ENCODE measurements around the gene SFXN2. TPM values are rescaled to one million over a fixed set of nuclear protein-coding genes. Genes with fewer than 3 reads are reported as not detected.

The SFXN2 gene
- total RNA-seq, 1 donor from 2014 or later: 35.8 TPM

GRCh38 chr10:102678842-102679289 lies 35.6 kb upstream of the SFXN2 start:
- Mint-ChIP-seq H3K27me3 (no peaks in the 10 kb centered on the region), H3K4me3 (peak overlapping the region; percentile 44), H3K27ac (peak overlapping the region; percentile 19), H3K4me1 (ENCODE audit: unreplicated experiment) (peaks cover 69% of the 10 kb centered on the region), H3K36me3 (peaks cover 23% of the 10 kb centered on the region), H3K9me3 (no peaks in the 10 kb centered on the region)
- TF ChIP-seq, protein P1, sequence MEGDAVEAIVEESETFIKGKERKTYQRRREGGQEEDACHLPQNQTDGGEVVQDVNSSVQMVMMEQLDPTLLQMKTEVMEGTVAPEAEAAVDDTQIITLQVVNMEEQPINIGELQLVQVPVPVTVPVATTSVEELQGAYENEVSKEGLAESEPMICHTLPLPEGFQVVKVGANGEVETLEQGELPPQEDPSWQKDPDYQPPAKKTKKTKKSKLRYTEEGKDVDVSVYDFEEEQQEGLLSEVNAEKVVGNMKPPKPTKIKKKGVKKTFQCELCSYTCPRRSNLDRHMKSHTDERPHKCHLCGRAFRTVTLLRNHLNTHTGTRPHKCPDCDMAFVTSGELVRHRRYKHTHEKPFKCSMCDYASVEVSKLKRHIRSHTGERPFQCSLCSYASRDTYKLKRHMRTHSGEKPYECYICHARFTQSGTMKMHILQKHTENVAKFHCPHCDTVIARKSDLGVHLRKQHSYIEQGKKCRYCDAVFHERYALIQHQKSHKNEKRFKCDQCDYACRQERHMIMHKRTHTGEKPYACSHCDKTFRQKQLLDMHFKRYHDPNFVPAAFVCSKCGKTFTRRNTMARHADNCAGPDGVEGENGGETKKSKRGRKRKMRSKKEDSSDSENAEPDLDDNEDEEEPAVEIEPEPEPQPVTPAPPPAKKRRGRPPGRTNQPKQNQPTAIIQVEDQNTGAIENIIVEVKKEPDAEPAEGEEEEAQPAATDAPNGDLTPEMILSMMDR (conservative IDR thresholded peaks at IDR 0.05): peak; percentile 84
- no peak for DNase-seq (ENCODE audit: extremely low spot score, unreplicated experiment)

- H3K9me3 Mint-ChIP-seq: no peaks in the 10 kb centered on the region
- peaks cover 62% of the 10 kb centered on the region for H3K4me1 Mint-ChIP-seq (ENCODE audit: unreplicated experiment)
- no peak for DNase-seq (ENCODE audit: extremely low spot score, unreplicated experiment)
- no peaks in the 10 kb centered on the region for H3K27me3 Mint-ChIP-seq
- TF ChIP-seq, protein P1 (conservative IDR thresholded peaks at IDR 0.05): no peak
- no peak overlapping the region for H3K27ac Mint-ChIP-seq
- no peak overlapping the region for H3K4me3 Mint-ChIP-seq
- H3K36me3 Mint-ChIP-seq: peaks cover 24% of the 10 kb centered on the region
Observed at GRCh38 chr10:102679596-102679995, 34.8 kb upstream of the SFXN2 start.

DNA sequence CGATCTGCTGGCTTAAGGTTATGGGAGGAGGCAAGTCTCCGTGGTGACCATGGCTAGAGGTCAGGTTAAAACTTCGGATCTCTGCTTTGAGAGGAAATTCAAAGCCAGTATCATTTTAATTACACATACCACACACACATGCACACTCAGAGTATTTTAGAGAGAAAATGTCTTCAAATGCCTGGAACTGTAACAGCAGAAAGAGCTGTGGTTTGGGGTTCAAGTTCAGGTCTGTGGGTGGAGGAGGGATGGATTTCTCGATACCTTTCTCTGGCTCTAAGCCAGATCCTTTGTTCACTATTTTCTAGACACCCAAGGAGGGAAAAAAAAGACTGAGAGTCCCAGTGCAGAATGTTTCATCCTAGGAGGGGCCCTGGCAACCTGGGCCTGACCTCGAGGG lies 32.7 kb upstream of the SFXN2 start:
- Mint-ChIP-seq H3K27ac (no peak overlapping the region), H3K27me3 (no peaks in the 10 kb centered on the region), H3K9me3 (no peaks in the 10 kb centered on the region), H3K4me1 (ENCODE audit: unreplicated experiment) (peaks cover 41% of the 10 kb centered on the region), H3K36me3 (peaks cover 31% of the 10 kb centered on the region), H3K4me3 (no peak overlapping the region)
- TF ChIP-seq, protein P1 (conservative IDR thresholded peaks at IDR 0.05): no peak
- no peak for DNase-seq (ENCODE audit: extremely low spot score, unreplicated experiment)

DNA sequence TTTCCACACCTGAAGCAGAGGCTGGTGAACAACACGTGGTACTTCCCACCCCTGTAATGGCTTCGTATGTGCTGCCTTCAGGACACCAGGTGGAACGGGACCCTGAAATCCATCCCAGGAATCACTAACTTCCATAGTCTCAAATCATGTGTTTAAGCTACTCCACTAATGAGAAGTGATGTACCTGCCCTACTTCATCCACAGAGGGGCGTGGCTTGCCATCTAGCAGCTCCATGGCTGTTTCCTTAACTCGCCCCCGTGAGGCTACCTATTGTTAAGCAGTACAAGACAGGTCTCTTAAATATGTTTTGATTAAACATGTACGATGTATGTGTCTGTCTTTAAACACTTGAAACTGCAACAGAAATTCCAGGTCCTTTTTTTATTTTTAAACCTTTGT lies 32.0 kb upstream of the SFXN2 start:
- DNase-seq (ENCODE audit: extremely low spot score, unreplicated experiment): no peak
- Mint-ChIP-seq H3K9me3 (no peaks in the 10 kb centered on the region), H3K27me3 (no peaks in the 10 kb centered on the region), H3K27ac (no peak overlapping the region), H3K36me3 (peaks cover 31% of the 10 kb centered on the region), H3K4me3 (no peak overlapping the region), H3K4me1 (ENCODE audit: unreplicated experiment) (peaks cover 34% of the 10 kb centered on the region)
- TF ChIP-seq, protein P1 (conservative IDR thresholded peaks at IDR 0.05): no peak

- Mint-ChIP-seq H3K4me1 (ENCODE audit: unreplicated experiment) (peaks cover 28% of the 10 kb centered on the region), H3K27ac (no peak overlapping the region), H3K4me3 (no peak overlapping the region), H3K9me3 (no peaks in the 10 kb centered on the region), H3K36me3 (peaks cover 37% of the 10 kb centered on the region), H3K27me3 (no peaks in the 10 kb centered on the region)
- no peak for DNase-seq (ENCODE audit: extremely low spot score, unreplicated experiment)
- TF ChIP-seq, protein P1 (conservative IDR thresholded peaks at IDR 0.05): no peak
Observed at GRCh38 chr10:102682981-102683380, 31.5 kb upstream of the SFXN2 start.

DNA sequence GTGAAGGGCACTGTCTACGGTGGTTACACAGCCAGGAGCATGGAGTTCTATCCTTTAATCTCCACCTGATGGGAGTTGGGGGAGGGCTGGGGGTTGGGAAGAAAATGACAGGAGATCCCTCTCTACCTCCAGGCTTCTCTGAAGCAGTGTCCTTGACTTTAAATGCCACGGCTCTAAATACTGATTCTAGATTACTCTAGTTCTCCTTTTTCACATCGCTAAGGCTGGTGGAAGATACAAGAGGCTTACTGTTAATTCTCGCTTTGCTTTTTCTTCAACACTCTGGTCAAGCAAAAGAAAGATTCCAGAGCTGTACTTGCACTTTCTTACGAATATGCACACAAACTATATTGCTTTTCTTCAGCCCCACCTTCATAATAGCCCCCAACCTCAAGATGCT lies 30.7 kb upstream of the SFXN2 start:
- TF ChIP-seq, protein P1 (conservative IDR thresholded peaks at IDR 0.05): no peak
- DNase-seq (ENCODE audit: extremely low spot score, unreplicated experiment): no peak
- Mint-ChIP-seq H3K4me3 (no peak overlapping the region), H3K4me1 (ENCODE audit: unreplicated experiment) (peaks cover 21% of the 10 kb centered on the region), H3K27ac (no peak overlapping the region), H3K27me3 (no peaks in the 10 kb centered on the region), H3K9me3 (no peaks in the 10 kb centered on the region), H3K36me3 (peaks cover 38% of the 10 kb centered on the region)
